Retinal pigment epithelial cell (primary cell): ENCODE measurements around the gene PTPRD.
A peak's percentile ranks its signal among the peaks of the same experiment; 100 is the strongest.

Experiments used
- DNase-seq: peaks from one replicate; pipeline ENCODE4 v3.0.0-alpha.2; 2010; ENCODE audit warnings: low read depth
- H3K4me3 ChIP-seq: 2 replicates; pipeline ENCODE4 v1.5.1; 2011; ENCODE audit warnings: mild to moderate bottlenecking, low read length, control low read depth, moderate library complexity
- TF ChIP-seq, protein P1 (sequence below): conservative IDR thresholded peaks from 2 replicates; pipeline ENCODE4 v1.5.1; 2011; ENCODE audit warnings: low read depth, low read length, control low read depth, inconsistent platforms

The PTPRD gene

DNA sequence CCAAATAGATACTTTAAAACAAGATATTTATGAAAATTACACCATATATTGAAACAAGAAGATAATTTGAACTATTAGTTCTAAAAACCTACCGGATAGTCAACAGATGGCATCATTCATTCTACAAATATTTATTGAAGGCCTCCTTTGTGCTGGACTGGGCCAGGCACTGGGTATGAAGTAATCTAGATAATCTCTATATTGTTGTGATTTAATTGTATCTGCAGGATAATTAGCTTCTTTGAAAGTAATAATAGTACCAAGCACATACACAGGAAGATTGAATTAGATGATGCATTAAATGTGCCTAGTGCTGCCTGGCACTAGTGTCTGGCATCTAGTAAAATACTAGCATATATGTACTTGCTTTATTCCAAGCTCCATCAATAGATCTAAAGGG lies 2078.0 kb downstream of the PTPRD start:
- peak; percentile 42 for DNase-seq
- TF ChIP-seq, protein P1, sequence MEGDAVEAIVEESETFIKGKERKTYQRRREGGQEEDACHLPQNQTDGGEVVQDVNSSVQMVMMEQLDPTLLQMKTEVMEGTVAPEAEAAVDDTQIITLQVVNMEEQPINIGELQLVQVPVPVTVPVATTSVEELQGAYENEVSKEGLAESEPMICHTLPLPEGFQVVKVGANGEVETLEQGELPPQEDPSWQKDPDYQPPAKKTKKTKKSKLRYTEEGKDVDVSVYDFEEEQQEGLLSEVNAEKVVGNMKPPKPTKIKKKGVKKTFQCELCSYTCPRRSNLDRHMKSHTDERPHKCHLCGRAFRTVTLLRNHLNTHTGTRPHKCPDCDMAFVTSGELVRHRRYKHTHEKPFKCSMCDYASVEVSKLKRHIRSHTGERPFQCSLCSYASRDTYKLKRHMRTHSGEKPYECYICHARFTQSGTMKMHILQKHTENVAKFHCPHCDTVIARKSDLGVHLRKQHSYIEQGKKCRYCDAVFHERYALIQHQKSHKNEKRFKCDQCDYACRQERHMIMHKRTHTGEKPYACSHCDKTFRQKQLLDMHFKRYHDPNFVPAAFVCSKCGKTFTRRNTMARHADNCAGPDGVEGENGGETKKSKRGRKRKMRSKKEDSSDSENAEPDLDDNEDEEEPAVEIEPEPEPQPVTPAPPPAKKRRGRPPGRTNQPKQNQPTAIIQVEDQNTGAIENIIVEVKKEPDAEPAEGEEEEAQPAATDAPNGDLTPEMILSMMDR: no peak
- H3K4me3 ChIP-seq: no peak overlapping the region

- H3K4me3 ChIP-seq: no peak overlapping the region
- TF ChIP-seq, protein P1: no peak
- DNase-seq: no peak
These were observed 2079.1 kb downstream of the PTPRD start for GRCh38 chr9:8533681-8534080.

- DNase-seq: peak; percentile 41
- TF ChIP-seq, protein P1: no peak
- H3K4me3 ChIP-seq: no peak overlapping the region
These were observed 2080.9 kb downstream of the PTPRD start for GRCh38 chr9:8531826-8532415.

DNA sequence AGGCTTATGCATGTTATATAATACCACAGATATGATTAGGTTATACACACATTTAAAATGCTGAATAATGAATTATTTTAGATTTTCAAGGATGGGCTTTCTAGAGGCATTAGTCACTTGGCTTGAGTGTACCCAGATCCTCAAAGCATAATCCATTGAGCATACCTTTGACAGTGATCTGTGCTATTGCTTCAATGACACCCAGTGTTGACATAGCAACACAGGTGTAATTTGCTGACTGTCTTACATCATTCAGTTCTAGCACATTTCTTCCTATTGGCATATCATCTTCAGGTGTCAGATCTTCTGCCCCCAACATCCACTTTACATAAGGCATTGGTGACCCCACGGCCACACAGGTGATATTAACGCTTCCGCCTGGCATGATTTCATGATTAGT lies 2091.7 kb downstream of the PTPRD start:
- TF ChIP-seq, protein P1: no peak
- no peak for DNase-seq

GRCh38 chr9:8515748-8516147 lies 2097.1 kb downstream of the PTPRD start:
- TF ChIP-seq, protein P1: no peak

More for the DNA sequence above, 2091.7 kb downstream of the PTPRD start:
- no peak overlapping the region for H3K4me3 ChIP-seq

DNA sequence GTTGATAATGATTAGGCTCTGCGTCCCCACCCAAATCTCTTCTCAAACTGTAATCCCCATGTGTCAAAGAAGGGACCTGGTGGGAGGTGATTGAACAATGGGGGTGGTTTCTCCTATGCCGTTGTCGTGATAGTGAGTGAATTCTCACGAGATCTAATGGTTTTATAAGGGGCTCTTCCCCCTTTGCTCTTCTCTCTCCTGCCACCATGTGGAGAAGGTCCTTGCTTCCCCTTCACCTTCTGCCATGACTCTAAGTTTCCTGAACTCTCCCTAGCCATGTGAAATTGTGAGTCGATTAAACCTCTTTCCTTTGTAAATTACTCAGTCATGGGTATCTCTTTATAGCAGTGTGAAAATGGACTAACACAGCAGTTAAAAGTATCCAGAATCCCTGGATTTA lies 2098.0 kb downstream of the PTPRD start:
- TF ChIP-seq, protein P1: no peak
- DNase-seq: no peak
- no peak overlapping the region for H3K4me3 ChIP-seq

More at GRCh38 chr9:8515748-8516147, 2097.1 kb downstream of the PTPRD start:
- H3K4me3 ChIP-seq: no peak overlapping the region
- no peak for DNase-seq

DNA sequence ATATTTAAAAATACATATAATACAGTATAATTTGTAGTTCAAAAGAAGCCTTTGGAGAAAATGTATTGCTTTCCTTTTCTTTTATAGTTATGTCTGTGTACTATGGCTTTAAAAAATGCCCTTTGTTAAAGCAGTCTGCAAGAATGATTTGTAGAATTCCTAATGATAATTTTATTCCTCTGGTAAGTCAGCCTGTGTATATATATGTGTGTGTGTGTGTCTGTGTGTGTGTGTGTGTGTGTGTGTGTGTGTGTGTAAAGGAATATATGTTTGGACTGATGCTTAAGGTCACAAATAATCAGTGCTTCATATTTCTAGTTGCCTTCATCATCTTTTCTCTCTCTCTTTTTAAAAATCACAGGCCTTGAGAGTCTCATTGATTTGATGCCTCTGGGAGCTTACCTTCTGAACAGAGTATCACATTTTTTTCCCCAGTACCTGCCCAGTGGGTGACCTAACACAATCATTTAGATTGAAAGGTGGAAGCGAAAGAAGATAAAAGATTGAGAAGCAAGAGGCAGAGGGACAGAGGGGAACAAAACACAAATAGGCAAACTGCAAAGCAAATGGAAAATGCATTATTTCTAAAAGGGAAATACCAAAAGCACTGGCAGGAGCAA lies 2104.0 kb downstream of the PTPRD start:
- TF ChIP-seq, protein P1: no peak
- no peak overlapping the region for H3K4me3 ChIP-seq
- DNase-seq: no peak
